Activated CD4-positive, alpha-beta T cell treated with anti-CD3 and anti-CD28 coated beads, Interleukin-2, amount 50 U/mL, for 4 hours (primary cell): Measurements from ENCODE around the gene SLC25A51.

Source experiments
- DNase-seq, 2 experiments: peaks; one replicate each; pipeline ENCODE4 v3.0.0-alpha.2; 2020

SLC25A51 gene

GRCh38 chr9:37936376-37936775 is 32.4 kb upstream of the SLC25A51 start:
- no peak for DNase-seq

GRCh38 chr9:37935096-37935495 is 31.2 kb upstream of the SLC25A51 start:
- no peak for DNase-seq

GRCh38 chr9:37931592-37931991 is 27.7 kb upstream of the SLC25A51 start:
- DNase-seq = no peak

GRCh38 chr9:37929441-37929895 is 25.5 kb upstream of the SLC25A51 start:
- DNase-seq = no peak

GRCh38 chr9:37928552-37929430 is 24.9 kb upstream of the SLC25A51 start:
- no peak for DNase-seq

GRCh38 chr9:37927601-37928551 is 23.9 kb upstream of the SLC25A51 start:
- DNase-seq = no peak

- no peak for DNase-seq
Observed at GRCh38 chr9:37927132-37927531, 23.2 kb upstream of the SLC25A51 start.

GRCh38 chr9:37926737-37927118 is 22.8 kb upstream of the SLC25A51 start:
- DNase-seq = no peak

- DNase-seq = no peak
Observed at GRCh38 chr9:37925786-37926736, 22.1 kb upstream of the SLC25A51 start.

GRCh38 chr9:37925006-37925405 is 21.1 kb upstream of the SLC25A51 start:
- no peak for DNase-seq

GRCh38 chr9:37924538-37924937 is 20.6 kb upstream of the SLC25A51 start:
- no peak for DNase-seq

GRCh38 chr9:37923796-37924427 is 20.0 kb upstream of the SLC25A51 start:
- no peak for DNase-seq

GRCh38 chr9:37923118-37923795 is 19.3 kb upstream of the SLC25A51 start:
- DNase-seq = no peak

- DNase-seq = no peak
Observed at GRCh38 chr9:37922363-37923117, 18.6 kb upstream of the SLC25A51 start.

- no peak for DNase-seq
Observed at GRCh38 chr9:37921546-37922300, 17.8 kb upstream of the SLC25A51 start.

GRCh38 chr9:37921168-37921510 is 17.2 kb upstream of the SLC25A51 start:
- DNase-seq = no peak

GRCh38 chr9:37920471-37921167 is 16.7 kb upstream of the SLC25A51 start:
- DNase-seq = no peak

GRCh38 chr9:37919956-37920335 is 16.0 kb upstream of the SLC25A51 start:
- no peak for DNase-seq

GRCh38 chr9:37919246-37919955 is 15.5 kb upstream of the SLC25A51 start:
- no peak for DNase-seq
